ENCODE measurements around the gene STRN3.
A peak's percentile ranks its signal among the peaks of the same experiment; 100 is the strongest.
"Not testable (repeated sequence)": the region's sequence is repeated elsewhere in the genome, so short reads cannot be mapped to it uniquely, and the experiment has no call there.

Gene STRN3

GRCh38 chr14:31057035-31057434, 30.9 kb upstream of the STRN3 start:
- H3K9ac ChIP-seq (ENCODE audit: low read depth, low read length) = no peak overlapping the region
- 100% methylated on average over 1 of the region's 1 CpG for WGBS
- no peaks in the 10 kb centered on the region for H3K36me3 ChIP-seq (ENCODE audit: insufficient read depth, low read length)
- H3K27me3 ChIP-seq (ENCODE audit: insufficient read depth, low read length) = no peaks in the 10 kb centered on the region
- H3K27ac ChIP-seq (ENCODE audit: low read depth, low read length) = no peak overlapping the region
- peaks cover 19% of the 10 kb centered on the region for H3K4me1 ChIP-seq (ENCODE audit: insufficient read depth, low read length)
- no peak overlapping the region for H3K4me3 ChIP-seq (ENCODE audit: low read length)
- no peaks in the 10 kb centered on the region for H3K9me3 ChIP-seq (ENCODE audit: insufficient read depth, low read depth, low read length)

GRCh38 chr14:31052905-31053586, 26.9 kb upstream of the STRN3 start:
- not testable (repeated sequence) for H3K4me3 ChIP-seq (ENCODE audit: low read length); H3K27me3 ChIP-seq (ENCODE audit: insufficient read depth, low read length); H3K9ac ChIP-seq (ENCODE audit: low read depth, low read length); H3K4me1 ChIP-seq (ENCODE audit: insufficient read depth, low read length); H3K36me3 ChIP-seq (ENCODE audit: insufficient read depth, low read length); H3K27ac ChIP-seq (ENCODE audit: low read depth, low read length); H3K9me3 ChIP-seq (ENCODE audit: insufficient read depth, low read depth, low read length)
- 95% methylated on average over 9 of the region's 9 CpGs for WGBS

GRCh38 chr14:31051511-31051910, 25.3 kb upstream of the STRN3 start:
- Histone ChIP-seq H3K27me3 (ENCODE audit: insufficient read depth, low read length) (no peaks in the 10 kb centered on the region), H3K9me3 (ENCODE audit: insufficient read depth, low read depth, low read length) (no peaks in the 10 kb centered on the region), H3K36me3 (ENCODE audit: insufficient read depth, low read length) (no peaks in the 10 kb centered on the region), H3K9ac (ENCODE audit: low read depth, low read length) (no peak overlapping the region), H3K4me3 (ENCODE audit: low read length) (no peak overlapping the region), H3K4me1 (ENCODE audit: insufficient read depth, low read length) (no peaks in the 10 kb centered on the region), H3K27ac (ENCODE audit: low read depth, low read length) (no peak overlapping the region)
- WGBS = 94% methylated on average over 2 of the region's 4 CpGs

DNA sequence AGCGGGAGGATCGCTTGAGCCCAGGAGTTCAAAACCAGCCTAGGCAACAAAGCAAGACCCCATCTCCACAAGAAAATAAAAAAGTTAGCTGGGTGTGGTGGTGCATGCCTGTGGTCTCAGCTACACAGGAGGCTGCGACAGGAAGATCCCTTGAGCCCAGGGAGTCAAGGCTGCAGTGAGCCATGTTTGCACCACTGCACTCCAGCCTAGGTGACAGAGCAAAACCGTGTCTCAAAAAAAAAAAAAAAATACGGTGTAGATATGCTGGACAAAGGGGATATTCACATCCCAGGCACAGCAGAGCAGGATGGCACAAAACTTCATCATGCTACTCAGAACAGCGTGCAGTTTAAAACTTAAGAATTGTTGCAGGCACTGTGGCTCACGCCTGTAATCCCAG, 24.8 kb upstream of the STRN3 start:
- WGBS = 95% methylated on average over 7 of the region's 7 CpGs
- Histone ChIP-seq H3K9me3 (ENCODE audit: insufficient read depth, low read depth, low read length) (no peaks in the 10 kb centered on the region), H3K9ac (ENCODE audit: low read depth, low read length) (no peak overlapping the region), H3K36me3 (ENCODE audit: insufficient read depth, low read length) (no peaks in the 10 kb centered on the region), H3K4me1 (ENCODE audit: insufficient read depth, low read length) (no peaks in the 10 kb centered on the region), H3K27me3 (ENCODE audit: insufficient read depth, low read length) (no peaks in the 10 kb centered on the region), H3K27ac (ENCODE audit: low read depth, low read length) (no peak overlapping the region), H3K4me3 (ENCODE audit: low read length) (no peak overlapping the region)

- Histone ChIP-seq H3K27ac (ENCODE audit: low read depth, low read length) (no peak overlapping the region), H3K9ac (ENCODE audit: low read depth, low read length) (no peak overlapping the region), H3K4me3 (ENCODE audit: low read length) (no peak overlapping the region), H3K27me3 (ENCODE audit: insufficient read depth, low read length) (no peaks in the 10 kb centered on the region), H3K36me3 (ENCODE audit: insufficient read depth, low read length) (no peaks in the 10 kb centered on the region), H3K9me3 (ENCODE audit: insufficient read depth, low read depth, low read length) (no peaks in the 10 kb centered on the region), H3K4me1 (ENCODE audit: insufficient read depth, low read length) (peaks cover 7% of the 10 kb centered on the region; the same call in 1 of the 2 replicates)
- WGBS = 95% methylated on average over 10 of the region's 10 CpGs
These were observed 21.3 kb upstream of the STRN3 start for GRCh38 chr14:31047503-31047902.

GRCh38 chr14:31045501-31046080, 19.4 kb upstream of the STRN3 start:
- Histone ChIP-seq H3K9me3 (ENCODE audit: insufficient read depth, low read depth, low read length) (no peaks in the 10 kb centered on the region), H3K4me1 (ENCODE audit: insufficient read depth, low read length) (peaks cover 10% of the 10 kb centered on the region; the same call in 1 of the 2 replicates), H3K9ac (ENCODE audit: low read depth, low read length) (no peak overlapping the region), H3K4me3 (ENCODE audit: low read length) (no peak overlapping the region), H3K36me3 (ENCODE audit: insufficient read depth, low read length) (no peaks in the 10 kb centered on the region), H3K27ac (ENCODE audit: low read depth, low read length) (no peak overlapping the region), H3K27me3 (ENCODE audit: insufficient read depth, low read length) (no peaks in the 10 kb centered on the region)
- WGBS = 94% methylated on average over 5 of the region's 8 CpGs

- Histone ChIP-seq H3K4me1 (ENCODE audit: insufficient read depth, low read length) (peaks cover 14% of the 10 kb centered on the region; the same call in 1 of the 2 replicates), H3K9ac (ENCODE audit: low read depth, low read length) (no peak overlapping the region), H3K9me3 (ENCODE audit: insufficient read depth, low read depth, low read length) (no peaks in the 10 kb centered on the region), H3K36me3 (ENCODE audit: insufficient read depth, low read length) (no peaks in the 10 kb centered on the region), H3K27ac (ENCODE audit: low read depth, low read length) (no peak overlapping the region), H3K27me3 (ENCODE audit: insufficient read depth, low read length) (no peaks in the 10 kb centered on the region), H3K4me3 (ENCODE audit: low read length) (no peak overlapping the region)
- WGBS = 80% methylated on average over 2 of the region's 3 CpGs
These were observed 17.2 kb upstream of the STRN3 start for GRCh38 chr14:31043379-31043778.

DNA sequence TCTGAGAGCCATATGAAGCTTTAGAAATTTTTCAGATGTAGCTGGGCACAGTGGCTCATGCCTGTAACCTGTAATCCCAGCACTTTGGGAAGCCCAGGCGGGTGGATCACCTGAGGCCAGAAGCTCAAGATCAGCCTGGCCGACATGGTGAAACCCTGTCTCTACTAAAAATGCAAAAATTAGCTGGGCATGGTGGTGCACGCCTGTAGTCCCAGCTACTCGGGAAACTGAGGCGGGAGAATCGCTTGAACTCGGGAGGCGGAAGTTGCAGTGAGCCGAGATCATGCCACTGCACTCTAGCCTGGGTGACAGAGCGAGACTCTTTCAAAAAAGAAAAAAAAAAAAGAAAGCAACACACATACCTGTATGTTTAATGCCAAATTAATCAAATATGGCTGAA, 16.7 kb upstream of the STRN3 start:
- WGBS = 85% methylated on average over 10 of the region's 10 CpGs
- not testable (repeated sequence) for H3K27ac ChIP-seq (ENCODE audit: low read depth, low read length); H3K9me3 ChIP-seq (ENCODE audit: insufficient read depth, low read depth, low read length); H3K4me3 ChIP-seq (ENCODE audit: low read length); H3K36me3 ChIP-seq (ENCODE audit: insufficient read depth, low read length); H3K27me3 ChIP-seq (ENCODE audit: insufficient read depth, low read length); H3K9ac ChIP-seq (ENCODE audit: low read depth, low read length)
- peaks cover 19% of the 10 kb centered on the region for H3K4me1 ChIP-seq (ENCODE audit: insufficient read depth, low read length)

DNA sequence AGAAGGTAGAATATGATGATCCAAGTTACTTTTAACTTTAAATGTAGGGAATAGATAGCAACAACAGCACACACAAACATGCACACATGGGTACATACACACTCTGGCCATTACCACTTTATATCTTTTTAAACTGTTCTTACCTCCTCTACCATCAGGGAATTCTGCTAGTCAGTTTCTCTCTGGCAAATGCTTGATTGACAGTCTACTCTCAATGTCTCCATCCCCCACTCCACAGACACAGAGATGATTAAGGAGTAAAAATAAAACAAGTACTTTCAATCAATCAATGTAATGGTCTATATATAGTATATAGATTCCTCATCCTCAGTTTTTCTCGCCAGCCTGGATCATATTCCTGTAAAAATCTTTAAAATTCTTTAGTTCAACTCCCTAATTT, 16.1 kb upstream of the STRN3 start:
- no peak overlapping the region for H3K27ac ChIP-seq (ENCODE audit: low read depth, low read length)
- no peaks in the 10 kb centered on the region for H3K27me3 ChIP-seq (ENCODE audit: insufficient read depth, low read length)
- WGBS = no CpG with 5 or more reads among the region's 1 CpG
- no peak overlapping the region for H3K4me3 ChIP-seq (ENCODE audit: low read length)
- no peaks in the 10 kb centered on the region for H3K9me3 ChIP-seq (ENCODE audit: insufficient read depth, low read depth, low read length)
- H3K36me3 ChIP-seq (ENCODE audit: insufficient read depth, low read length) = no peaks in the 10 kb centered on the region
- H3K4me1 ChIP-seq (ENCODE audit: insufficient read depth, low read length) = peaks cover 19% of the 10 kb centered on the region
- H3K9ac ChIP-seq (ENCODE audit: low read depth, low read length) = no peak overlapping the region

DNA sequence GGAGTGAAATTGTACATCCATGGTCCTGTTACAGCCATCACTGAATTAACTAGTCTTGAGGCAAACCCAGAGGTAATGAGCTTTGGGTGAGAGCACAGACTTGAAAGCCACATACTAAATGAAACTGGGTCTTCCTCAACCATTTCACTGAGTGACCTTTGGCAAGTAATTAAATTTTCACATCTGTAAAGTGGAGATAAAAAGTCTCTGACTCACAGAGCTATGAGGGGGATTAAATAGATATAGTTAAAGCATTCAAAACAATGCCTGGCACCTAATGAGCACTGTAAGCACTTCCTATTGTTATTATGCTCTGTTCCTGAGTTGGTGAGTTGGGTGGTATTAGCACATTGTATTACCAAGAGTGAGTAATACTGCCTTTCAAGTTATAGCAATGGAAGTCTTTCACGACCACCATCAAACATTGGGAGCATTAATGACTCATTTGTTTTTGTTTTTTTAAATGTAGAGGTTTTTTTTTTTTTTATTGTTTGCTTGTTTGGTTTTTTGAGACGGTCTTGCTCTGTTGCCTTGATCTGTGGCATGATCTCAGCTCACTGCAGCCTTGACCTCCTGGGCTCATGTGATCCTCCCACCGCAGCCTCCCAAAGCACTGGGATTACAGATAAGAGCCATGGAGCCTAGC, 12.5 kb upstream of the STRN3 start:
- no peak overlapping the region for H3K4me3 ChIP-seq (ENCODE audit: low read length)
- H3K4me1 ChIP-seq (ENCODE audit: insufficient read depth, low read length) = peaks cover 18% of the 10 kb centered on the region
- H3K9me3 ChIP-seq (ENCODE audit: insufficient read depth, low read depth, low read length) = no peaks in the 10 kb centered on the region
- no peaks in the 10 kb centered on the region for H3K36me3 ChIP-seq (ENCODE audit: insufficient read depth, low read length)
- WGBS = 87% methylated on average over 2 of the region's 3 CpGs
- no peak overlapping the region for H3K9ac ChIP-seq (ENCODE audit: low read depth, low read length)
- H3K27me3 ChIP-seq (ENCODE audit: insufficient read depth, low read length) = no peaks in the 10 kb centered on the region
- H3K27ac ChIP-seq (ENCODE audit: low read depth, low read length) = peak overlapping the region; percentile 17; the same call in 1 of the 2 replicates

DNA sequence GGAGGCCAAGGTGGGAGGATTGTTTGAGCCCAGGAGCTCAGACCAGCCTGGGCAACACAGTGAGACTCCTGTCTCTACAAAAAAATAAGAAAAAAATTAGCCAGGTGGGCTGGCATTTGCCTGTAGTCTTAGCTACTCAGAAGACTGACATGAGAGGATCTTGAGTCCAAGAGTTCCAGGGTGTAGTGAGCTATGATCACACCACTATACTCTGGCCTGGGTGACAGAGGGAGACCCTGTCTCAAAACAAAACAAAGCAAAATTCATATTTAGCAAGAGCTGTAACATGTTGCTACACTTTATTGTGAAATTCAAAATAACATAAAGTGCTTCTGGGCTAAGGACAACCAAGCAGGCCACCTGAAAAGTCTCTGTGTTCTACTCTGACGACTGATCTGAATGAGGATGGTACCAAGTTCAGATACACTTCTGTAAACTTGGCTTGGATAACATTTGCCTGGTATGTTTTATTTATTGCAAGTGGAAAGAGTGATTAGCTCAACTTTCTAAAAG, 11.6 kb upstream of the STRN3 start:
- Histone ChIP-seq H3K27ac (ENCODE audit: low read depth, low read length) (no peak overlapping the region), H3K9ac (ENCODE audit: low read depth, low read length) (no peak overlapping the region)

More for the DNA sequence above, 11.6 kb upstream of the STRN3 start:
- WGBS = 89% methylated on average over 1 of the region's 1 CpG
- H3K27me3 ChIP-seq (ENCODE audit: insufficient read depth, low read length) = no peaks in the 10 kb centered on the region
- no peaks in the 10 kb centered on the region for H3K9me3 ChIP-seq (ENCODE audit: insufficient read depth, low read depth, low read length)
- H3K4me3 ChIP-seq (ENCODE audit: low read length) = no peak overlapping the region
- peaks cover 12% of the 10 kb centered on the region; the same call in 1 of the 2 replicates for H3K4me1 ChIP-seq (ENCODE audit: insufficient read depth, low read length)
- no peaks in the 10 kb centered on the region for H3K36me3 ChIP-seq (ENCODE audit: insufficient read depth, low read length)
